ENCODE data around the gene NTNG2.

GRCh38 chr9:132228062-132228461 is 66.2 kb downstream of the NTNG2 start:
- no peak for TF ChIP-seq GATA2 (IDR thresholded peaks at IDR 0.05; ENCODE audit: low read depth, low read length)
- TF ChIP-seq GATA3 (IDR thresholded peaks at IDR 0.05; ENCODE audit: low read depth, low read length) = no peak
